ENCODE results near the gene RILPL2. TPM values are rescaled to one million over a fixed set of nuclear protein-coding genes. Genes with fewer than 3 reads are reported as not detected.

The RILPL2 gene
- total RNA-seq, 5 donors from 2014 or later (not counting 1 experiment from before 2014, with no cell fraction given), result 6.0 to 10.2 (median 7.1) TPM

- Histone ChIP-seq H3K4me1 (ENCODE audit: control insufficient read depth in 1 of 2, extremely low read depth in 1 of 2, insufficient read depth in 2 of 2, low read length in 2 of 2) (peaks cover 4 to 34% of the 10 kb centered on the region in 2 experiments), H3K36me3 (ENCODE audit: control insufficient read depth in 2 of 2, extremely low read depth in 1 of 2, insufficient read depth in 1 of 2, low read length in 1 of 2) (no peaks in the 10 kb centered on the region), H3K27me3 (replicated peaks in 1 of 2; ENCODE audit: control insufficient read depth in 2 of 2, extremely low read depth in 1 of 2, insufficient read depth in 2 of 2, low read length in 1 of 2) (no peaks in the 10 kb centered on the region), H3K9me3 (no peaks in the 10 kb centered on the region), H3K4me3 (ENCODE audit: control insufficient read depth in 1 of 2, extremely low read depth in 1 of 2, low read length in 1 of 2) (no peak overlapping the region), H3K27ac (ENCODE audit: low read length) (peak overlapping the region; percentile 34)
- peaks cover 31 to 35% (median 34%) of the 10 kb centered on the region in 3 donors for H3K4me1 Mint-ChIP-seq
- DNase-seq, result no peak
- CTCF ChIA-PET, result interaction anchor here in 1 of 2 donors (0.5 to 0.7 kb wide), 2 partner anchors 295 to 1097 kb away, joined by 5 to 6 read pairs; partner anchors contain the start of gene PITPNM2
- no peaks in the 10 kb centered on the region for H3K9me3 Mint-ChIP-seq
- H3K27ac Mint-ChIP-seq, result peak overlapping the region; percentile 86 to 90
- WGBS (ENCODE audit: insufficient coverage), result 72% methylated on average over 16 of the region's 18 CpGs
- no peaks in the 10 kb centered on the region for H3K36me3 Mint-ChIP-seq
- H3K27me3 Mint-ChIP-seq, result no peaks in the 10 kb centered on the region
- H3K4me3 Mint-ChIP-seq, result peak overlapping the region in 2 of 3 donors; percentile 34 to 53
- no peak for ATAC-seq (replicated peaks in 1 of 4)
- POLR2A ChIA-PET, result interaction anchor here in 1 of 2 donors (0.6 to 0.7 kb wide), 3 partner anchors 14 to 460 kb away, joined by 3 to 4 read pairs (median 3); no protein-coding TSS in a partner anchor
These were observed 9.2 kb upstream of the RILPL2 start for GRCh38 chr12:123445388-123446332.

- Mint-ChIP-seq H3K36me3 (no peaks in the 10 kb centered on the region), H3K27ac (peak overlapping the region in 1 of 2 donors; percentile 7), H3K4me3 (no peak overlapping the region), H3K4me1 (peaks cover 26 to 32% (median 31%) of the 10 kb centered on the region in 3 donors), H3K27me3 (no peaks in the 10 kb centered on the region), H3K9me3 (no peaks in the 10 kb centered on the region)
- Histone ChIP-seq H3K27ac (ENCODE audit: low read length) (no peak overlapping the region), H3K4me3 (ENCODE audit: control insufficient read depth in 1 of 2, extremely low read depth in 1 of 2, low read length in 1 of 2) (no peak overlapping the region), H3K9me3 (no peaks in the 10 kb centered on the region), H3K4me1 (ENCODE audit: control insufficient read depth in 1 of 2, extremely low read depth in 1 of 2, insufficient read depth in 2 of 2, low read length in 2 of 2) (peaks cover 4 to 34% of the 10 kb centered on the region in 2 experiments), H3K36me3 (ENCODE audit: control insufficient read depth in 2 of 2, extremely low read depth in 1 of 2, insufficient read depth in 1 of 2, low read length in 1 of 2) (no peaks in the 10 kb centered on the region), H3K27me3 (replicated peaks in 1 of 2; ENCODE audit: control insufficient read depth in 2 of 2, extremely low read depth in 1 of 2, insufficient read depth in 2 of 2, low read length in 1 of 2) (no peaks in the 10 kb centered on the region)
- CTCF ChIA-PET, result no interaction called here
- no peak for DNase-seq
- ATAC-seq (replicated peaks in 1 of 4), result no peak
- POLR2A ChIA-PET, result interaction anchor here in 1 of 2 donors (0.7 kb wide), 2 partner anchors 9 to 38 kb away, joined by 3 to 4 read pairs; no protein-coding TSS in a partner anchor
- WGBS (ENCODE audit: insufficient coverage), result 100% methylated on average over 4 of the region's 8 CpGs
These were observed 7.9 kb upstream of the RILPL2 start for GRCh38 chr12:123444092-123445026.

GRCh38 chr12:123442774-123443173 is 6.3 kb upstream of the RILPL2 start:
- Mint-ChIP-seq H3K4me1 (peaks cover 13 to 20% (median 17%) of the 10 kb centered on the region in 3 donors), H3K36me3 (no peaks in the 10 kb centered on the region), H3K27me3 (no peaks in the 10 kb centered on the region), H3K9me3 (no peaks in the 10 kb centered on the region), H3K27ac (no peak overlapping the region), H3K4me3 (no peak overlapping the region)
- no peak overlapping the region for H3K4me3 ChIP-seq (ENCODE audit: control insufficient read depth in 1 of 2, extremely low read depth in 1 of 2, low read length in 1 of 2)
- ATAC-seq (replicated peaks in 1 of 4) (no peak), DNase-seq (no peak)
- H3K36me3 ChIP-seq (ENCODE audit: control insufficient read depth in 2 of 2, extremely low read depth in 1 of 2, insufficient read depth in 1 of 2, low read length in 1 of 2), result no peaks in the 10 kb centered on the region
- ChIA-PET CTCF (no interaction called here), POLR2A (no interaction called here)
- no peak overlapping the region for H3K27ac ChIP-seq (ENCODE audit: low read length)
- H3K4me1 ChIP-seq (ENCODE audit: control insufficient read depth in 1 of 2, extremely low read depth in 1 of 2, insufficient read depth in 2 of 2, low read length in 2 of 2), result peaks cover 4 to 24% of the 10 kb centered on the region in 2 experiments
- no peaks in the 10 kb centered on the region for H3K27me3 ChIP-seq (replicated peaks in 1 of 2; ENCODE audit: control insufficient read depth in 2 of 2, extremely low read depth in 1 of 2, insufficient read depth in 2 of 2, low read length in 1 of 2)
- H3K9me3 ChIP-seq, result no peaks in the 10 kb centered on the region
- WGBS (ENCODE audit: insufficient coverage), result 83% methylated on average over 1 of the region's 4 CpGs

- H3K27ac ChIP-seq (ENCODE audit: low read length), result no peak overlapping the region
- Mint-ChIP-seq H3K27ac (no peak overlapping the region), H3K4me1 (peaks cover 16 to 29% (median 19%) of the 10 kb centered on the region in 3 donors), H3K9me3 (no peaks in the 10 kb centered on the region), H3K4me3 (no peak overlapping the region), H3K27me3 (no peaks in the 10 kb centered on the region), H3K36me3 (no peaks in the 10 kb centered on the region)
- ATAC-seq (replicated peaks in 1 of 4) (no peak), DNase-seq (no peak)
- H3K27me3 ChIP-seq (replicated peaks in 1 of 2; ENCODE audit: control insufficient read depth in 2 of 2, extremely low read depth in 1 of 2, insufficient read depth in 2 of 2, low read length in 1 of 2), result no peaks in the 10 kb centered on the region
- H3K4me1 ChIP-seq (ENCODE audit: control insufficient read depth in 1 of 2, extremely low read depth in 1 of 2, insufficient read depth in 2 of 2, low read length in 2 of 2), result peaks cover 7 to 28% of the 10 kb centered on the region in 2 experiments
- WGBS (ENCODE audit: insufficient coverage), result 83% methylated on average over 7 of the region's 13 CpGs
- ChIA-PET POLR2A (no interaction called here), CTCF (interaction anchor here in 1 of 2 donors (0.6 kb wide), 1 partner anchor 15 kb away, joined by 6 read pairs; no protein-coding TSS in a partner anchor)
- H3K4me3 ChIP-seq (ENCODE audit: control insufficient read depth in 1 of 2, extremely low read depth in 1 of 2, low read length in 1 of 2), result no peak overlapping the region
- no peaks in the 10 kb centered on the region for H3K36me3 ChIP-seq (ENCODE audit: control insufficient read depth in 2 of 2, extremely low read depth in 1 of 2, insufficient read depth in 1 of 2, low read length in 1 of 2)
- no peaks in the 10 kb centered on the region for H3K9me3 ChIP-seq
These were observed 5.2 kb upstream of the RILPL2 start for GRCh38 chr12:123441523-123442164.

- DNase-seq, result no peak
- CTCF ChIA-PET, result no interaction called here
These were observed 858 bp downstream of the RILPL2 start for GRCh38 chr12:123435636-123436016.

More at GRCh38 chr12:123435636-123436016, 858 bp downstream of the RILPL2 start:
- Mint-ChIP-seq H3K27me3 (no peaks in the 10 kb centered on the region), H3K36me3 (peaks cover 13% of the 10 kb centered on the region), H3K4me3 (peak overlapping the region; percentile 94 to 96 (median 95)), H3K4me1 (peaks cover 42 to 57% (median 55%) of the 10 kb centered on the region in 3 donors), H3K9me3 (no peaks in the 10 kb centered on the region), H3K27ac (peak overlapping the region; percentile 93 to 94)
- Histone ChIP-seq H3K27ac (ENCODE audit: low read length) (peak overlapping the region; percentile 89), H3K4me1 (ENCODE audit: control insufficient read depth in 1 of 2, extremely low read depth in 1 of 2, insufficient read depth in 2 of 2, low read length in 2 of 2) (peaks cover 8 to 61% of the 10 kb centered on the region in 2 experiments), H3K36me3 (ENCODE audit: control insufficient read depth in 2 of 2, extremely low read depth in 1 of 2, insufficient read depth in 1 of 2, low read length in 1 of 2) (peaks cover 0 to 3% of the 10 kb centered on the region in 2 donors), H3K9me3 (no peaks in the 10 kb centered on the region), H3K4me3 (ENCODE audit: control insufficient read depth in 1 of 2, extremely low read depth in 1 of 2, low read length in 1 of 2) (peak overlapping the region; percentile 77 to 81), H3K27me3 (replicated peaks in 1 of 2; ENCODE audit: control insufficient read depth in 2 of 2, extremely low read depth in 1 of 2, insufficient read depth in 2 of 2, low read length in 1 of 2) (no peaks in the 10 kb centered on the region)
- POLR2A ChIA-PET, result interaction anchor here in 1 of 2 donors (0.6 to 0.8 kb wide), 2 partner anchors 8 to 9 kb away, joined by 3 to 4 read pairs; no protein-coding TSS in a partner anchor
- ATAC-seq (replicated peaks in 1 of 4), result no peak
- WGBS (ENCODE audit: insufficient coverage), result 13% methylated on average over 3 of the region's 5 CpGs
